IMR-90 (cell line): Measurements from ENCODE around the gene RIC8A. TPM values are rescaled to one million over a fixed set of nuclear protein-coding genes. Genes with fewer than 3 reads are reported as not detected.

ENCODE experiments used
- ATAC-seq: fragments of 200-7000 bp; cut with Tn5 transposase; 2 replicates; pipeline ENCODE4 v1.9.1; 2020; ENCODE audit warnings: low read depth, mild to moderate bottlenecking, moderate library complexity
- BruUV-seq: library from RNA; stranded (reverse); fragments of 400-500 nt; replicated peaks from 2 replicates; lab custom pipeline; 2021; lab: Mats Ljungman, UMichigan
- CTCF ChIA-PET: fragments of 300-600 bp; formaldehyde crosslinking; extraction: SDS; loops from one replicate; lab custom pipeline; 2021; ENCODE audit warnings: antibody characterized with exemption; lab: Yijun Ruan, JAX
- POLR2A ChIA-PET: fragments of 300-600 bp; sonication (Branson Sonifier 250); formaldehyde crosslinking; loops from one replicate; lab custom pipeline; 2022; ENCODE audit warnings: antibody characterized with exemption; ENCODE audit not compliant: unreplicated experiment; lab: Charles Lee
- DNase-seq: peaks from one replicate; pipeline ENCODE4 v3.0.0; 2013
- H2AFZ ChIP-seq: replicated peaks from 2 replicates; pipeline ENCODE3; 2013; ENCODE audit warnings: low read length, mild to moderate bottlenecking; ENCODE audit not compliant: poor library complexity
- H2AK5ac ChIP-seq: 2 replicates; pipeline ENCODE4 v1.6.1; 2013; ENCODE audit warnings: low read depth, low read length, inconsistent platforms
- H2AK9ac ChIP-seq: replicated peaks from 2 replicates; pipeline ENCODE3; 2013; ENCODE audit warnings: mild to moderate bottlenecking, low read depth, low read length, moderate library complexity; ENCODE audit not compliant: poor library complexity
- H2BK120ac ChIP-seq: 2 replicates; pipeline ENCODE4 v1.6.1; 2013; ENCODE audit warnings: low read depth, low read length, inconsistent platforms
- H2BK15ac ChIP-seq: 3 replicates; pipeline ENCODE4 v1.6.1; 2013; ENCODE audit warnings: low read depth, low read length, inconsistent platforms
- H2BK20ac ChIP-seq: 2 replicates; pipeline ENCODE4 v1.6.1; 2013; ENCODE audit warnings: low read depth, mild to moderate bottlenecking, inconsistent platforms, low read length, moderate library complexity
- H2BK5ac ChIP-seq: 2 replicates; pipeline ENCODE4 v1.6.1; 2013; ENCODE audit warnings: mild to moderate bottlenecking, low read depth, low read length, inconsistent platforms; ENCODE audit not compliant: poor library complexity, severe bottlenecking
- H3K14ac ChIP-seq: replicated peaks from 2 replicates; pipeline ENCODE4 v1.6.1; 2013; ENCODE audit warnings: low read depth, low read length, inconsistent platforms
- H3K18ac ChIP-seq: 2 replicates; pipeline ENCODE4 v1.6.1; 2013; ENCODE audit warnings: low read depth, low read length, control low read depth
- H3K23ac ChIP-seq: 2 replicates; pipeline ENCODE4 v1.6.1; 2013; ENCODE audit warnings: low read depth, low read length, inconsistent platforms
- H3K27ac ChIP-seq: 2 replicates; pipeline ENCODE4 v1.5.1; 2013; ENCODE audit warnings: mild to moderate bottlenecking, control low read depth, low read length; ENCODE audit not compliant: insufficient read depth
- H3K27me3 ChIP-seq: 2 replicates; pipeline ENCODE4 v1.6.1; 2013; ENCODE audit warnings: low read length; ENCODE audit not compliant: control insufficient read depth, insufficient read depth
- H3K36me3 ChIP-seq: 2 replicates; pipeline ENCODE4 v1.6.1; 2013; ENCODE audit warnings: low read length, mixed read lengths; ENCODE audit not compliant: control insufficient read depth, insufficient read depth
- H3K4ac ChIP-seq: 2 replicates; pipeline ENCODE4 v1.6.1; 2013; ENCODE audit warnings: low read depth, low read length, inconsistent platforms
- H3K4me1 ChIP-seq: 2 replicates; pipeline ENCODE4 v1.6.1; 2013; ENCODE audit warnings: low read length, mixed read lengths; ENCODE audit not compliant: control insufficient read depth, insufficient read depth
- H3K4me2 ChIP-seq: 2 replicates; pipeline ENCODE4 v1.6.1; 2013; ENCODE audit warnings: low read depth, mild to moderate bottlenecking, control low read depth, low read length, moderate library complexity
- H3K4me3 ChIP-seq: 2 replicates; pipeline ENCODE4 v1.5.1; 2013; ENCODE audit warnings: low read depth, mild to moderate bottlenecking, control low read depth, low read length, moderate library complexity; ENCODE audit not compliant: insufficient read depth
- H3K56ac ChIP-seq: 2 replicates; pipeline ENCODE4 v1.6.1; 2013; ENCODE audit warnings: low read length, inconsistent platforms; ENCODE audit not compliant: insufficient read depth; ENCODE audit errors: extremely low read depth
- H3K79me1 ChIP-seq, 2 experiments: 2 replicates each; pipeline ENCODE4 v1.6.1; 2013; ENCODE audit warnings: low read length in 2 of 2, inconsistent platforms in 1 of 2, low read depth in 1 of 2
- H3K9ac ChIP-seq: 2 replicates; pipeline ENCODE4 v1.6.1; 2013; ENCODE audit warnings: low read depth, low read length, control low read depth
- H3K9me1 ChIP-seq: 2 replicates; pipeline ENCODE4 v1.6.1; 2013; ENCODE audit warnings: low read length, inconsistent platforms; ENCODE audit not compliant: insufficient read depth
- H3K9me3 ChIP-seq: 2 replicates; pipeline ENCODE4 v1.6.1; 2013; ENCODE audit warnings: low read length; ENCODE audit not compliant: control insufficient read depth, insufficient read depth
- H4K20me1 ChIP-seq: 2 replicates; pipeline ENCODE4 v1.6.1; 2013; ENCODE audit warnings: low read length, inconsistent platforms; ENCODE audit not compliant: insufficient read depth
- H4K5ac ChIP-seq: 2 replicates; pipeline ENCODE4 v1.6.1; 2013; ENCODE audit warnings: mild to moderate bottlenecking, low read depth, low read length, control low read depth
- H4K8ac ChIP-seq, 2 experiments: 2 replicates each; pipeline ENCODE4 v1.6.1; 2013; ENCODE audit warnings: low read depth in 2 of 2, low read length in 2 of 2, control low read depth in 1 of 2, inconsistent platforms in 1 of 2
- H4K91ac ChIP-seq: 2 replicates; pipeline ENCODE4 v1.6.1; 2013; ENCODE audit warnings: low read depth, low read length, inconsistent platforms; ENCODE audit not compliant: insufficient read depth
- BHLHE40 ChIP-seq: fragments of 150-350 bp; IDR thresholded peaks from 2 replicates; pipeline ENCODE4 v1.6.1; 2016; ENCODE audit warnings: mild to moderate bottlenecking, low read depth, low read length
- CEBPB ChIP-seq: IDR thresholded peaks from 2 replicates; pipeline ENCODE4 v1.6.1; 2012; ENCODE audit warnings: low read depth, low read length, improper control_type of control experiment
- CHD1 ChIP-seq: IDR thresholded peaks from 2 replicates; pipeline ENCODE4 v1.6.1; 2012; ENCODE audit warnings: low read depth, low read length, improper control_type of control experiment
- FOS ChIP-seq: fragments of 150-350 bp; IDR thresholded peaks from 2 replicates; pipeline ENCODE4 v1.6.1; 2016; ENCODE audit warnings: low read depth, low read length
- MAFK ChIP-seq: IDR thresholded peaks from 2 replicates; pipeline ENCODE4 v1.6.1; 2012; ENCODE audit warnings: low read depth, low read length, improper control_type of control experiment
- MAZ ChIP-seq: IDR thresholded peaks from 2 replicates; pipeline ENCODE4 v1.6.1; 2012; ENCODE audit warnings: low read depth, mild to moderate bottlenecking, low read length, improper control_type of control experiment, moderate library complexity, borderline replicate concordance
- MXI1 ChIP-seq: IDR thresholded peaks from 2 replicates; pipeline ENCODE4 v1.6.1; 2012; ENCODE audit warnings: low read depth, mild to moderate bottlenecking, low read length, moderate library complexity, borderline replicate concordance
- NFE2L2 ChIP-seq: fragments of 150-350 bp; IDR thresholded peaks from 2 replicates; pipeline ENCODE4 v1.6.1; 2016; ENCODE audit warnings: low read depth, mild to moderate bottlenecking, low read length
- POLR2A ChIP-seq: IDR thresholded peaks from 2 replicates; pipeline ENCODE4 v1.6.1; 2012; ENCODE audit warnings: mild to moderate bottlenecking, low read depth, low read length
- RAD21 ChIP-seq: IDR thresholded peaks from 2 replicates; pipeline ENCODE4 v1.6.1; 2012; ENCODE audit warnings: low read length, improper control_type of control experiment
- RCOR1 ChIP-seq: IDR thresholded peaks from 2 replicates; pipeline ENCODE4 v1.6.1; 2012; ENCODE audit warnings: mild to moderate bottlenecking, low read length, improper control_type of control experiment; ENCODE audit not compliant: insufficient replicate concordance
- RFX5 ChIP-seq: IDR thresholded peaks from 2 replicates; pipeline ENCODE4 v1.8.0; 2012; ENCODE audit warnings: low read depth, mild to moderate bottlenecking, low read length, moderate library complexity
- SMC3 ChIP-seq: fragments of 150-350 bp; IDR thresholded peaks from 2 replicates; pipeline ENCODE4 v1.6.1; 2016; ENCODE audit warnings: low read depth, mild to moderate bottlenecking, antibody characterized with exemption, low read length, moderate library complexity
- WGBS, 2 experiments: methylation state at CpG; one replicate each; pipeline versions ENCODE4 v1.1.5 to v1.1.7; 2013; ENCODE audit warnings: missing lambda C conversion rate in 2 of 2; ENCODE audit not compliant: insufficient read length in 1 of 2; ENCODE audit errors: extremely low coverage in 2 of 2; 5-methylcytosine and 5-hydroxymethylcytosine counted together
- dilution Hi-C: fragments of 300-500 bp; cut with HindIII; formaldehyde crosslinking; loops from one replicate; pipeline ENCODE4 v1.14.3; 2018; ENCODE audit warnings: low sequenced_read_pairs; ENCODE audit not compliant: unreplicated experiment
- in situ Hi-C: fragments of 300-500 bp; cut with MboI; formaldehyde crosslinking; loops from 3 replicates; pipeline ENCODE4 v1.14.3; 2019; ENCODE audit warnings: low sequenced_read_pairs, inconsistent platforms, mixed read lengths
- intact Hi-C: fragments of 100-400 bp; cut with micrococcal nuclease; formaldehyde crosslinking; loops from 2 replicates; pipeline ENCODE4 v1.10.0; 2022
- polyA plus RNA-seq, 3 experiments: library from polyadenylated mRNA; depleted of rRNA; stranded (reverse); fragments of >200 nt; gene quantifications; 2 replicates each; pipeline ENCODE4 v1.2.3, GENCODE V29; 2012; ENCODE audit warnings: low replicate concordance in 1 of 3
- total RNA-seq: library from RNA; depleted of rRNA; stranded (reverse); fragments of >200 nt; gene quantifications from 2 replicates; pipeline ENCODE4 v1.2.3, GENCODE V29; 2012
- TF ChIP-seq, protein P1 (sequence below): fragments of 150-350 bp; IDR thresholded peaks from 2 replicates; pipeline ENCODE4 v1.6.1; 2016; ENCODE audit warnings: low read depth, mild to moderate bottlenecking, low read length, moderate library complexity, borderline replicate concordance
- TF ChIP-seq, protein P2 (sequence below): fragments of 150-350 bp; IDR thresholded peaks from 2 replicates; pipeline ENCODE4 v1.6.1; 2017; ENCODE audit warnings: mild to moderate bottlenecking, antibody characterized with exemption, low read length, low read depth
- TF ChIP-seq, protein P3 (sequence below): conservative IDR thresholded peaks from 2 replicates; pipeline ENCODE4 v1.5.1; 2012; ENCODE audit warnings: mild to moderate bottlenecking, low read depth, low read length, improper control_type of control experiment

RIC8A gene
- total and polyA plus RNA-seq, 2 of the 4 experiments (the other 2 are of a cell fraction) = 129 to 188 TPM

DNA sequence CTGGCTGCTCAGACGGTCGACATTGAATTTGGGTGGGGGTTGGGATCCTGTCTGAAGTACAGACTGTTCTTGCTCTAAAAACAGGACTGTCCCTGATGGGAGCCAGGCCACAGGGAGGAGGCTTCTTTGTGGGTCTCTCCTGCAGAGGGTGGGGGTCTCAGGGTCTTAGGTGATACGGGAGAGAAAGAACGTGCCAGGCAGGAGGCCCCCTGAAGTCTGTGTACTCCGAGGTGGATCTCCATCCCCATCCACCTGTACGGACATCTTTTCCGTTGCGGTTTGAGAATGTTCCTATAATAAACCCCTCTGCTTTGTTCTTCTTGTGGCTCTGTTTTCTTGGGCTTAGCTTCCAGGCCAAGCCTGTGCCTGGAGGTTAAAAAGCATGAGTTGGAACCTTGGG, 45.2 kb downstream of the RIC8A start:
- ChIA-PET CTCF (no interaction called here), POLR2A (no interaction called here)
- Histone ChIP-seq H3K36me3 (peaks cover 41% of the 10 kb centered on the region), H3K4ac (no peak overlapping the region), H3K14ac (no peak overlapping the region), H4K20me1 (no peaks in the 10 kb centered on the region; the same call in 1 of the 2 replicates), H2AK9ac (no peak overlapping the region), H3K56ac (no peak overlapping the region), H3K23ac (no peak overlapping the region), H4K5ac (no peak overlapping the region), H2BK20ac (no peak overlapping the region), H3K27ac (no peak overlapping the region), H3K9me3 (no peaks in the 10 kb centered on the region), H2BK15ac (no peak overlapping the region), H3K4me2 (no peak overlapping the region), H3K27me3 (peaks cover 1% of the 10 kb centered on the region), H4K91ac (no peak overlapping the region), H3K4me1 (no peaks in the 10 kb centered on the region), H3K18ac (no peak overlapping the region), H2BK5ac (no peak overlapping the region), H3K9ac (no peak overlapping the region), H3K4me3 (no peak overlapping the region), H3K9me1 (no peaks in the 10 kb centered on the region), H2BK120ac (no peak overlapping the region), H2AFZ (no peak overlapping the region), H2AK5ac (no peak overlapping the region), H3K79me1 (peaks cover 0 to 9% of the 10 kb centered on the region in 2 experiments; a peak in 2 of 4 replicates), H4K8ac (no peak overlapping the region)
- no peak for ATAC-seq
- in situ Hi-C loops (no loop called here), dilution Hi-C loops (no loop called here), intact Hi-C loops (no loop called here)
- 80% methylated on average over 2 of the region's 8 CpGs; no CpG with 5 or more reads in 1 of the 2 experiments for WGBS, 2 experiments
- DNase-seq = no peak
- TF ChIP-seq MAFK (no peak), POLR2A (no peak), CHD1 (no peak), CEBPB (no peak), SMC3 (no peak), MXI1 (no peak), RAD21 (no peak), NFE2L2 (no peak), RFX5 (no peak), RCOR1 (no peak), MAZ (no peak), FOS (no peak), BHLHE40 (no peak)
- TF ChIP-seq, protein P1, sequence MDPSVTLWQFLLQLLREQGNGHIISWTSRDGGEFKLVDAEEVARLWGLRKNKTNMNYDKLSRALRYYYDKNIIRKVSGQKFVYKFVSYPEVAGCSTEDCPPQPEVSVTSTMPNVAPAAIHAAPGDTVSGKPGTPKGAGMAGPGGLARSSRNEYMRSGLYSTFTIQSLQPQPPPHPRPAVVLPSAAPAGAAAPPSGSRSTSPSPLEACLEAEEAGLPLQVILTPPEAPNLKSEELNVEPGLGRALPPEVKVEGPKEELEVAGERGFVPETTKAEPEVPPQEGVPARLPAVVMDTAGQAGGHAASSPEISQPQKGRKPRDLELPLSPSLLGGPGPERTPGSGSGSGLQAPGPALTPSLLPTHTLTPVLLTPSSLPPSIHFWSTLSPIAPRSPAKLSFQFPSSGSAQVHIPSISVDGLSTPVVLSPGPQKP = no peak
- TF ChIP-seq, protein P2, sequence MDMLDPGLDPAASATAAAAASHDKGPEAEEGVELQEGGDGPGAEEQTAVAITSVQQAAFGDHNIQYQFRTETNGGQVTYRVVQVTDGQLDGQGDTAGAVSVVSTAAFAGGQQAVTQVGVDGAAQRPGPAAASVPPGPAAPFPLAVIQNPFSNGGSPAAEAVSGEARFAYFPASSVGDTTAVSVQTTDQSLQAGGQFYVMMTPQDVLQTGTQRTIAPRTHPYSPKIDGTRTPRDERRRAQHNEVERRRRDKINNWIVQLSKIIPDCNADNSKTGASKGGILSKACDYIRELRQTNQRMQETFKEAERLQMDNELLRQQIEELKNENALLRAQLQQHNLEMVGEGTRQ = no peak
- TF ChIP-seq, protein P3, sequence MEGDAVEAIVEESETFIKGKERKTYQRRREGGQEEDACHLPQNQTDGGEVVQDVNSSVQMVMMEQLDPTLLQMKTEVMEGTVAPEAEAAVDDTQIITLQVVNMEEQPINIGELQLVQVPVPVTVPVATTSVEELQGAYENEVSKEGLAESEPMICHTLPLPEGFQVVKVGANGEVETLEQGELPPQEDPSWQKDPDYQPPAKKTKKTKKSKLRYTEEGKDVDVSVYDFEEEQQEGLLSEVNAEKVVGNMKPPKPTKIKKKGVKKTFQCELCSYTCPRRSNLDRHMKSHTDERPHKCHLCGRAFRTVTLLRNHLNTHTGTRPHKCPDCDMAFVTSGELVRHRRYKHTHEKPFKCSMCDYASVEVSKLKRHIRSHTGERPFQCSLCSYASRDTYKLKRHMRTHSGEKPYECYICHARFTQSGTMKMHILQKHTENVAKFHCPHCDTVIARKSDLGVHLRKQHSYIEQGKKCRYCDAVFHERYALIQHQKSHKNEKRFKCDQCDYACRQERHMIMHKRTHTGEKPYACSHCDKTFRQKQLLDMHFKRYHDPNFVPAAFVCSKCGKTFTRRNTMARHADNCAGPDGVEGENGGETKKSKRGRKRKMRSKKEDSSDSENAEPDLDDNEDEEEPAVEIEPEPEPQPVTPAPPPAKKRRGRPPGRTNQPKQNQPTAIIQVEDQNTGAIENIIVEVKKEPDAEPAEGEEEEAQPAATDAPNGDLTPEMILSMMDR = no peak
- BruUV-seq = no TSS peak
